ENCODE data around the gene MUC20.

DNA sequence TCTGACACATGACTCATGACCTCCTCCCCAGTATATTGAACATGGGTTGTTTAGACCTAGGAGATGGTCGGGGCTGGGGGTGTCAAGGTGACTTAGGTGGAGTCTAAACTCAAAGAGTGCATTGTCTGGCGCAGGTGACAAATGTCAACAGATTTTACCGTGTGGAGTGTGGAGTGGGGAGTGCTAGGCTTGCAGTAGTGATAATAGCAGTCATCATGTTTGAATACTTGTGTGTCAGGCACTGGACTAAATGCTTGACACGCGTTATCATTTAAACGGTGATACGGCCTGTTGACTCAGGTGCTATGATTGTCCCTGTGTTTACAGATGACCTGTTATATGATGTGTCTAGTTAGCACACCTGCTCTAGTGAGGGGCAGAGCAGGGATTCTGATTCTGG lies 30.8 kb downstream of the MUC20 start:
- TF ChIP-seq EZH2 (IDR thresholded peaks at IDR 0.05) = no peak
- TF ChIP-seq CTCF (IDR thresholded peaks at IDR 0.05) = no peak
